ENCODE data around the gene SLC1A1.

GRCh38 chr9:4594994-4595393 lies 104.7 kb downstream of the SLC1A1 start:
- TF ChIP-seq, protein P1, sequence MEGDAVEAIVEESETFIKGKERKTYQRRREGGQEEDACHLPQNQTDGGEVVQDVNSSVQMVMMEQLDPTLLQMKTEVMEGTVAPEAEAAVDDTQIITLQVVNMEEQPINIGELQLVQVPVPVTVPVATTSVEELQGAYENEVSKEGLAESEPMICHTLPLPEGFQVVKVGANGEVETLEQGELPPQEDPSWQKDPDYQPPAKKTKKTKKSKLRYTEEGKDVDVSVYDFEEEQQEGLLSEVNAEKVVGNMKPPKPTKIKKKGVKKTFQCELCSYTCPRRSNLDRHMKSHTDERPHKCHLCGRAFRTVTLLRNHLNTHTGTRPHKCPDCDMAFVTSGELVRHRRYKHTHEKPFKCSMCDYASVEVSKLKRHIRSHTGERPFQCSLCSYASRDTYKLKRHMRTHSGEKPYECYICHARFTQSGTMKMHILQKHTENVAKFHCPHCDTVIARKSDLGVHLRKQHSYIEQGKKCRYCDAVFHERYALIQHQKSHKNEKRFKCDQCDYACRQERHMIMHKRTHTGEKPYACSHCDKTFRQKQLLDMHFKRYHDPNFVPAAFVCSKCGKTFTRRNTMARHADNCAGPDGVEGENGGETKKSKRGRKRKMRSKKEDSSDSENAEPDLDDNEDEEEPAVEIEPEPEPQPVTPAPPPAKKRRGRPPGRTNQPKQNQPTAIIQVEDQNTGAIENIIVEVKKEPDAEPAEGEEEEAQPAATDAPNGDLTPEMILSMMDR (conservative IDR thresholded peaks at IDR 0.05): no peak
- no peak for TF ChIP-seq EZH2 (IDR thresholded peaks at IDR 0.05; ENCODE audit: low read depth)
